ENCODE measurements around the gene EPN2.
"Not testable (repeated sequence)": the region's sequence is repeated elsewhere in the genome, so short reads cannot be mapped to it uniquely, and the experiment has no call there.

Gene EPN2

GRCh38 chr17:19346351-19347255 lies 109.4 kb downstream of the EPN2 start:
- peak; percentile 75 for DNase-seq

GRCh38 chr17:19347323-19348080 lies 110.3 kb downstream of the EPN2 start:
- DNase-seq: no peak

DNA sequence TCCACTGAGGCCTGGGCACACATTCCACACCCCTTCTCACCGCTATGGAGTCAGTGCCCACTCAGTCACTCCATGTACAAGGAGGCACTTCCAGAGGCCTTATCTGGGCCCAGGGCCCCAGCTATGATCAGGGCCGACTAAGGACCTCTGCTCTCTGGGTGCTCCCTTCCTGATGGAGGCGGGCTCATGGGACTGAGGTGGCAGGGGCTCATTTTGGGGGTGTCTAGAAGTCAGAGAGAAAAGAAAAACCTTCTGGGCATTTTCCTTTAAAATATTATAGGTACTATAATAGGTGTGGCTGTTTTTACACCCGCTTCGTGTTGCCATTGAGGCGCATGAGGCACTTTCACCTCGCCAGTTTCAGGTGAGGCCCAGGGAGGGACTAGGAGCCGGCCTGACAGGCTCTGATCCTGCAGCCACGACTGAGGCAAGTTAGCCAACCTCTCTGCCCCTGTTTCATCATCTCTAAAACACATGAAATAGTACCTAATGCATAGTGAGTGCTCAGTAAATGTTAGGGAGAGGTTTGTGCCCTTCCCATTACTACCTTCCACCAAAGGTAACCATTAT lies 111.0 kb downstream of the EPN2 start:
- no peak for DNase-seq

DNA sequence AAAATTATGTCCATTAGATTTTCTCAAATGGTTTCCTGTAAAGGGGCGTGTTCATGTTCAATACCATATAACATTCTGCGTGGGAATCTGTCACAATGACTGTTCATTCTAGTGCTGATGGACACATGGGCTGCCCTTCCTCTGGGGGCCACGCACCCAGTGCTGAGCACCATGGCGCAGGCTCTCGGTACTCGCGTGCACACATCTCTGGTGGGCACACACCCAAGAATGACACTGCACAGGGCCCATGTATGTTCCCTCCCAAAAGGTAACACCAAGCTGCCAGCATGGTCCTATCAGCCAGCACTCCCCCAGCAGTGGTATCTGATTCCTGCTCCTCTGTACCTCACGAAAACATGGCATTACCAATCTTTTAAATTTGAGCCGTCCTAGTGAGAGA lies 111.6 kb downstream of the EPN2 start:
- DNase-seq: no peak

DNA sequence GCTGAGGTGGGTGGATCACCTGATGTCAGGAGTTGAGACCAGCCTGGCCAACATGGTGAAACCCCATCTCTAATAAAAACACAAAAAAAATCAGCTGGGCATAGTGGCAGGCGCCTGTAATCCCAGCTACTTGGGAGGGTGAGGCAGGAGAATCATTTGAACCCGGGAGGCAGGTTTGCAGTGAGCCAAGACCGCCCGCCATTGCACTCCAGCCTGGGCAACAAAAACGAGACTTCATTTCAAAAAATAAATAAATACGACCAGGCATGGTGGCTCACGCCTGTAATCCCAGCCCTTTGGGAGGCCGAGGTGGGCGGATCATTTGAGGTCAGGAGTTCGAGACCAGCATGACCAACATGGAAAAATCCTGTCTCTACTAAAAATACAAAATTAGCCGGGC lies 116.2 kb downstream of the EPN2 start:
- not testable (repeated sequence) for DNase-seq

GRCh38 chr17:19354748-19355147 lies 117.6 kb downstream of the EPN2 start:
- no peak for DNase-seq

- no peak for DNase-seq
These were observed 120.2 kb downstream of the EPN2 start for GRCh38 chr17:19357351-19357750.

GRCh38 chr17:19357761-19358160 lies 120.6 kb downstream of the EPN2 start:
- DNase-seq: no peak

DNA sequence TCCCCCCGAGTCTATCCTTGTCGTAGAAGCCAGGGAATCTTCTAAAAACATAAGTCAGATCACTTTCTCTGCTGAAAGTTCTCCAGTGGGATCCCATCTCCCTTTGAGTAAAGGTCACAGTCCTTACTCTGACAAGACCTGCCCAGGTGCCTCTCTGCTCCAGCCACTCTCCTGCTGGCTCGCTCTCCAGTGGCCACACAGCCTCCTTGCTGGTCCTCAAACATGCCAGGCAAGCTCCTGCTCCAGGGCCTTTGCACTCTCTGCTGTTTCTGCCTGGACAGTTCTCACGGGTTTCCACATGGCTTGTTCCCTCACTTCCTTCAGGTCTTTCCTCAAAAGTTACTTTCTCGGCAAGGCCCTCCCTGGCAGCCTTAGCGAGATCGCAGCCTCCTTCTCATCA lies 122.0 kb downstream of the EPN2 start:
- DNase-seq: no peak

DNA sequence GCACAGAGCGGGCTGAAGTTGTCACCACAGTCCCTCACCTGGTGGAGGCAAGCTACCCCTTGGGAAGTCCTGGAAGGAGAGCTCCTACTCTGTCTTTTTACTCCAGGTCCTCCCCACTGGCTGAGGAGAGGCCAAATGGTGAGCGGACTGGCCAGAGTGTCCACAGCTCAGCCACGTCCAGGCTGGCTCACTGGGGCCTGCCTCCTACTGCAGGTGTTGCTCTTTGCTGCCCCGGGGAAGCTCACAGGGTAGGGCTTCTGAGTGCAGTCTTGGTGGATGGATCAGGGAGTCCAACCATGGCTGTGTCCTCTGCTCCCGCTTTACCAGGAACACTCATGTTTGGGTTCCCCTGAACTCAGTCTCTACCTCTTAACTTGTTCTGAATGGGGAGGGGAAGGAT lies 122.7 kb downstream of the EPN2 start:
- no peak for DNase-seq

DNA sequence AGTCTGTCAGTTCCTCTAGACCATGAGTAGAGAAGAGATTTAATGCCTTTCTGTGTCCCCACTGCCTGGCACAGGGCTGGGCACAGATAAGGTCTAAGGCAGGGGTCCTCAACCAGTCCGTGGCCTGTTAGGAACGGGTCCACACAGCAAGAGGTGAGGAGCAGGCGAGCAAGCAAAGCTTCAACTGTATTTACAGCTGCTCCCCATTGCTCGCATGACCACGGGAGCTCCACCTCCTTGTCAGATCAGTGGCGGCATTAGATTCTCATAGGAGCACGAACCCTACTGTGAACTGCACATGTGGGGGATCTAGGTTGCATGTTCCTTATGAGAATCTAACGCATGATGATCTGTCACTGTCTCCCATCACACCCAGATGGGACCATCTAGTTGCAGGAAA lies 123.6 kb downstream of the EPN2 start:
- no peak for DNase-seq

DNA sequence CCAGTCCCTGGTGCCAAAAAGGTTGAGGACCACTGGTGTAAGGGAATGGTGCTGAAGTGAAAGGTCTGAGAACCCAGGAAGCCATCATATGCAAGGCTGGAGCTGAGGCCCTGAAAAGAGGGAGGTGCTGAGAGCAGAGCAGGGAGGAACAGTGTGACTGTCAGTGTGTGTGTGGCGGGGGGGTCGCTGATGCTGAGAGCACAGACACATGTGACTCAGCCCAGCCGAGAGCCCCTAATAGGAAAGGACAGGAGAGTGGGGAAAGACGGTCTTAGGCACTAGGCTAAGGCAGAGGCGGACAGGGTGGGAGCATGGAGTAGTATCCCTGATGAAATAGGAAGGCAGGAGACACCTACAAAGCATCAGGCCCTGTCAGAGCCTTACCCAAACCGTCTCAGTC lies 124.2 kb downstream of the EPN2 start:
- no peak for DNase-seq

DNA sequence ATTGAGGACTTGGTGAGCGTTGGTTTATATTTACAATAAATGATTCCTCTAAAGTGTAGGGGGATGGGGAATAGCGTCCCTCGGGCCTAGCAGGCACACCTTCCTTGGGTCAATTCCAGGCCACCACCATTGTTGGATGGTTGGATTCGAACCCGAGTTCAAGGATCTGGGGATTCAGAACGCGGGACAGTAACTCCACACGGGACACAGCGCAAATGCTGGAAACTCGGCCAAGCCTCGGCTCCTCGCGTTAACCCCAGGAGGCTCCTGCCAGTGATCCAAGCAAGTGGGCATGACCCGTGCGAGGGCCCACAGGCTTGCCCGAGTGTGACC lies 124.7 kb downstream of the EPN2 start:
- no peak for DNase-seq

DNA sequence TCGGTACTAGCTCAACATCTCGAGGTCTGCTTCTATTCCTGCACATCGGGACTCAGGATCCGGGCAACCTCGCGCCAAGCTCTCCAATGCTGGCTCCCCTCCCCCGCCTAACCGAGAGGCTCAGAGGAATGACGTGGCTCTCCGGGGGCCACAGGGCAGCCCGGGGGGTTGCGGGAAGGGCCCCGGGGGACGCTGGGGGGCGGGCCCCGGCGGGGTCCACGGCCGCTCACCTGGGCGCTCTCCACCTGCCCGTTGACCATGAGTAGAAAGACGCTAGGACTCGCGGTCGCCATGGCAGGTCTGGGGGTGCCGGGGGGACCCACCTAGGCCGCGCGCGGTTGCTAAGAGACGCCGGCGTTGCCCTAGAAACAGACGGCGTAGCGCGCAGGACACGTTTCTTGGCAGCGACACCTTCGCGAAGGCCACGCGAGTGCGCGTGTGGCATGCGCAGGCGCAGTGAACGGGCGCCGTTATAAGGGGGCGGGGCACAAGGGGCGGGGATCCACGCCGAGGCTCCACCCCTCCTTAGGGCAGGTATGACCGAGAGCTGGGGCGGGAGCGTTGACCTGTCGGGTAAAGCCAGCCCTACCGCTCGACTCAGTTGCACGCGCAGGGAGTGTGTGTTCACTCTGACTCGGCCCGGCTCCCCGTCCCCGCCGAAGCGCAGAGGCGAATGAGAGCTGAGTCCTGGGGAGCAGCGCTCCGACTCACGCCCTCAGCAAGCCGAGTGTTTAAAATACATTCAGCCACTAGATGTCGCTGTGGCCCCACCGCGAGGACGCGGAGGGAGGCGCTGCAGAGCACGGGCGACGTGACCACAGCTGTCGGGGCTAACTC lies 125.3 kb downstream of the EPN2 start, which contains the start of gene B9D1:
Gene B9D1 (minus strand): TSS at position 447 of the 837 bp plus-strand sequence. CDS start 154 bp downstream, at position 293.
- peak; percentile 91 for DNase-seq

- no peak for DNase-seq
These were observed 125.9 kb downstream of the EPN2 start for GRCh38 chr17:19363114-19363438.

DNA sequence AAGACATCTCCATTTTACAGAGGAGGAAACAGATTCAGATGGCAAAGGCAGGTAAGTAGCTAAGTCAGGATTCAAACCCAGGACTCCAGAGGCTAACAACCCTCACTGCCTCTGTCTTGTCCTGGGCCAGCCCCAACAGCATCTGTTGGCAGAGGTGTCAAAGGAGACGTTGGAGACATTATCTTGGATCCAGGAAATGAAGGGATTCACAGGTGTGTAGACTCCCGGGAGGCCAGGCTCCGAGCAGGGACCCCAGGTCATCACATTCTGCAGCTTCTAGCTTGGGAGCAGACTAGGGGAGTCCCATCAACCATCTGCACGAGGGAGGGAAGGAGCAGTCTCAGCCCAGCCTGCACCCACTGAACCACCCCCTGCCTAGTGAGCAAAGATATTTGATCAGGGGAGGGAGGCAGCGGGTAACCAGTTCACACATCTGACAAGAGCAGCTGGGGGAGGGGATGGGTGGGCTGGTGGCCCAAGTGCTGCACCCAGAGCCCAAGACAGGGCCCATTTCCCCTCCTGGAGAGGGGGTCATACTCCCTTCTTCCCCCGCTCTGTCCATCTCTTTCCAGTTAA lies 126.4 kb downstream of the EPN2 start:
- no peak for DNase-seq

- DNase-seq: no peak
These were observed 127.7 kb downstream of the EPN2 start for GRCh38 chr17:19364699-19365498.

DNA sequence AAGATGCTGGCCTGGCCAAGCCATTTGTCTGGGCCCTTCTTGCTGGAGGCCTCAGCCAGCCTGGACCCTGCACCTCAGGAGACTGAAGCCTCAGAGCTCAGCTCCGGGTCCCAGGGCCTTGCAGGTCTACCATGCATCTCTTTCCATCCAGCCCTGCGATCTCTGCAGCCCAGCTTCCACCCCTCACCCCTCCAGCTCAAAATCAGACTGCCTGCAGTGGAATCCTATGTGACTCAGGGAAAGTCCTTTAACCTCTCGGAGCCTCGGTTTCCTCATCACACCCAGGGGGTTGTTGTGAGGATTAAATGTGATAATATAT lies 128.3 kb downstream of the EPN2 start:
- no peak for DNase-seq

DNA sequence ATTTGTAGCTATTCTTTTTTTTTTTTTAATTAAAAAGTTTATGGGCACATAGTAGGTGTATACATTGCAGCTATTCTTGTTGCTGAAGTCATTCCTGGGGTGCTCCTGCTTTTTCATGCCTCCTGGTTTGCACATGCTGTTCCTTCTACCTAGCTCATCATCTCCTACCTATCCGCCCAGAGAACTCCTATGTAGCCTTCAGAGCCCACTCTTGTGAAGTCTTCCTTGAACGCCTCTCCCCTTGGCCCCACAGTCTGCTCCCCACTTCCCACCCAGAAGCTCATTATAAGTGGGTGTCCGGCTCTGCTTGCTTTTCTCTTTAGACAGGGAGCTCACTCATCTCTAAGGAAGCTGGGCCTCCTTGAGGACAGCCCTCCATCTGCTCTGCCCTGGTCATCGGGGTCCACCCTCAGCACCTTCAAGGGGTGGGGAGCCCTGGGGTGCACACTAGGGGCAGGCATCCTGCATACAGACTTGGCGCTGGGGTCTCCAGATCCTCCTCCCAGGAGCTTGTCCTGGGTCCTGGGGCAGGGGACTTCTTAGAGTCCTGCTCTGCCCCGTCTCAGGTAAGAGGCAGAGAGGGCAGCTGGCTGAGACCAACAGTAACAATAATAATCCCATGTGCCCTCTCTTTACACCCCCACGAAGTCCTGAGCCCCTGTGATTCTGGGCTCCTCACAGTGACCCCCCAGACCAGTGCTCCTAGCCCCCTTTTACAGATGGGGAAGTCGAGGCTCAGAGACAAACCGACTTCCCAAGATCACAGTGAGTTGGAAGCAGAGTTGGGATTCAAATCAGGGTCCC lies 128.9 kb downstream of the EPN2 start:
- DNase-seq: no peak

DNA sequence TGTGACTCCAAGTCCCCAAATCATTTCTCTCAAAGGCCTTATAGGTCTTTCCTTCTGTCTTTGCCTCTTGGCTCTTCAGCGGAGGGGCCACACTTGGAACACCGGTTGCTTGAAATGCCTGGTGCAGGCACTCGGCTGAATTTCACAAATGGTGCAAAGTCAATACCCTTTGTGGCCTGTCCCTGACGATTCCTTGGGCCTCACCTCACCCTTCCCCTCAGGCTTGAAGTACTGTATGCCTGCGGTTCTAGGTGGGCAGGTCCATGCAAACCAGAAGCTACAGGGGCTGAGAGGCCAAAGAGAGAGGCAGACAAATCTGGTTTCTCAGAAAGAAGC lies 129.4 kb downstream of the EPN2 start:
- DNase-seq: no peak

GRCh38 chr17:19368229-19368628 lies 131.1 kb downstream of the EPN2 start:
- DNase-seq: no peak
